H1 (cell line): ENCODE data around the gene CACNA1D. TPM values are rescaled to one million over a fixed set of nuclear protein-coding genes. Genes with fewer than 3 reads are reported as not detected.

Source experiments
- BRCA1 ChIP-seq: IDR thresholded peaks from 2 replicates; pipeline ENCODE4 v1.6.1; 2012; ENCODE audit warnings: low read depth, low read length, improper control_type of control experiment
- KDM4A ChIP-seq: IDR thresholded peaks from one replicate; pipeline ENCODE4 v1.7.1; 2012; ENCODE audit warnings: low read depth, mild to moderate bottlenecking, moderate library complexity, low read length, inconsistent platforms; ENCODE audit not compliant: severe bottlenecking
- PHF8 ChIP-seq: fragments of 200-600 bp; sonication (generic); conservative IDR thresholded peaks from 2 replicates; pipeline ENCODE4 v1.7.1; 2012; ENCODE audit warnings: low read depth, mild to moderate bottlenecking, inconsistent platforms, low read length, moderate library complexity
- polyA plus RNA-seq, 7 experiments: library from polyadenylated mRNA; depleted of rRNA in 3 of 7; stranded (reverse) in 5 of 7; unstranded in 2 of 7; fragments of >200 nt in 5 of 7; fragments of 200-250 nt in 2 of 7; gene quantifications; 1 replicate in 5 of 7; 2 replicates in 1 of 7; 4 replicates in 1 of 7; pipeline versions ENCODE4 v1.2.1 to v1.2.3, GENCODE V29; 2011 to 2013; ENCODE audit warnings: missing spikeins in 2 of 7, mixed read lengths in 2 of 7
- total RNA-seq: library from RNA; stranded (reverse); fragmentation: NEBNext Ultra II Directional; extraction: Animal tissue kit (Norgen Biotek cat#: 25700); gene quantifications from 2 replicates; pipeline ENCODE4 v1.2.1, GENCODE V29; 2021
- TF ChIP-seq, protein P1 (sequence below): fragments of 300-600 bp; sonication (generic); IDR thresholded peaks from 2 replicates; pipeline ENCODE4 v1.7.1; 2012; ENCODE audit warnings: low read length, moderate library complexity, mild to moderate bottlenecking, inconsistent platforms; ENCODE audit not compliant: insufficient replicate concordance

Gene CACNA1D
- total and polyA plus RNA-seq, 2 of the 8 experiments (the other 6 are each of a cell fraction or from before 2014, with no cell fraction given) = 2.0 to 2.9 TPM

DNA sequence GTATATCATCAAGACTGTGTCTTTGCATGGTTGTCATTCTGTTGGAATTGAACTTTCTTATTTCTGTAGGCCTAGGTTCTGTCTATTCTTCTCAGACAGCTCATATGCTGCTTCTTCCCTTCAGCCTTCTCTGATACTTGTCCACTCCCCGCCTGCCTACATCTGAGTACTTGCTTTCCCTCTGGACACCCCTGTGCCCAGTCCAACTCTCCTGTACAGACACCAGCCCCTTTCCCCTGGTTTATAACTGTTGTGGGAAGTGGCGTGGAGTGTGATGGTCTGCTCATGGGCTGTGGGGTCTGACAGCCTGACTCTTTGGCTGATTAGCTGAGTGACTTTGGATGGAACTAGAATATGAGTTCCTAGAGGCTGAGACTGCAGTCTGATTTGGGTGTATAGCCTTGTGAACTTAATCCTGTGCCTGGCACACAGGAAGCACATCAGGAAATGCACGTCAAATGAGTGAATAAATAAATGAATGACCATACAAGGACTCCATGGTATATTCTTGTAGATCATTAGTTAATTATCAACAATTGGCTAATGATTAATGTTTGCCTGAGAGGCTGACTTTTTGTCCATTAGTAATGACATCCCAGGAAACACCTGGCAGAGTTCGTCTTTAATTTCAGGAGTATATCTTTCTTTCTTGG, 11.8 kb downstream of the CACNA1D start (continued):
- TF ChIP-seq, protein P1, sequence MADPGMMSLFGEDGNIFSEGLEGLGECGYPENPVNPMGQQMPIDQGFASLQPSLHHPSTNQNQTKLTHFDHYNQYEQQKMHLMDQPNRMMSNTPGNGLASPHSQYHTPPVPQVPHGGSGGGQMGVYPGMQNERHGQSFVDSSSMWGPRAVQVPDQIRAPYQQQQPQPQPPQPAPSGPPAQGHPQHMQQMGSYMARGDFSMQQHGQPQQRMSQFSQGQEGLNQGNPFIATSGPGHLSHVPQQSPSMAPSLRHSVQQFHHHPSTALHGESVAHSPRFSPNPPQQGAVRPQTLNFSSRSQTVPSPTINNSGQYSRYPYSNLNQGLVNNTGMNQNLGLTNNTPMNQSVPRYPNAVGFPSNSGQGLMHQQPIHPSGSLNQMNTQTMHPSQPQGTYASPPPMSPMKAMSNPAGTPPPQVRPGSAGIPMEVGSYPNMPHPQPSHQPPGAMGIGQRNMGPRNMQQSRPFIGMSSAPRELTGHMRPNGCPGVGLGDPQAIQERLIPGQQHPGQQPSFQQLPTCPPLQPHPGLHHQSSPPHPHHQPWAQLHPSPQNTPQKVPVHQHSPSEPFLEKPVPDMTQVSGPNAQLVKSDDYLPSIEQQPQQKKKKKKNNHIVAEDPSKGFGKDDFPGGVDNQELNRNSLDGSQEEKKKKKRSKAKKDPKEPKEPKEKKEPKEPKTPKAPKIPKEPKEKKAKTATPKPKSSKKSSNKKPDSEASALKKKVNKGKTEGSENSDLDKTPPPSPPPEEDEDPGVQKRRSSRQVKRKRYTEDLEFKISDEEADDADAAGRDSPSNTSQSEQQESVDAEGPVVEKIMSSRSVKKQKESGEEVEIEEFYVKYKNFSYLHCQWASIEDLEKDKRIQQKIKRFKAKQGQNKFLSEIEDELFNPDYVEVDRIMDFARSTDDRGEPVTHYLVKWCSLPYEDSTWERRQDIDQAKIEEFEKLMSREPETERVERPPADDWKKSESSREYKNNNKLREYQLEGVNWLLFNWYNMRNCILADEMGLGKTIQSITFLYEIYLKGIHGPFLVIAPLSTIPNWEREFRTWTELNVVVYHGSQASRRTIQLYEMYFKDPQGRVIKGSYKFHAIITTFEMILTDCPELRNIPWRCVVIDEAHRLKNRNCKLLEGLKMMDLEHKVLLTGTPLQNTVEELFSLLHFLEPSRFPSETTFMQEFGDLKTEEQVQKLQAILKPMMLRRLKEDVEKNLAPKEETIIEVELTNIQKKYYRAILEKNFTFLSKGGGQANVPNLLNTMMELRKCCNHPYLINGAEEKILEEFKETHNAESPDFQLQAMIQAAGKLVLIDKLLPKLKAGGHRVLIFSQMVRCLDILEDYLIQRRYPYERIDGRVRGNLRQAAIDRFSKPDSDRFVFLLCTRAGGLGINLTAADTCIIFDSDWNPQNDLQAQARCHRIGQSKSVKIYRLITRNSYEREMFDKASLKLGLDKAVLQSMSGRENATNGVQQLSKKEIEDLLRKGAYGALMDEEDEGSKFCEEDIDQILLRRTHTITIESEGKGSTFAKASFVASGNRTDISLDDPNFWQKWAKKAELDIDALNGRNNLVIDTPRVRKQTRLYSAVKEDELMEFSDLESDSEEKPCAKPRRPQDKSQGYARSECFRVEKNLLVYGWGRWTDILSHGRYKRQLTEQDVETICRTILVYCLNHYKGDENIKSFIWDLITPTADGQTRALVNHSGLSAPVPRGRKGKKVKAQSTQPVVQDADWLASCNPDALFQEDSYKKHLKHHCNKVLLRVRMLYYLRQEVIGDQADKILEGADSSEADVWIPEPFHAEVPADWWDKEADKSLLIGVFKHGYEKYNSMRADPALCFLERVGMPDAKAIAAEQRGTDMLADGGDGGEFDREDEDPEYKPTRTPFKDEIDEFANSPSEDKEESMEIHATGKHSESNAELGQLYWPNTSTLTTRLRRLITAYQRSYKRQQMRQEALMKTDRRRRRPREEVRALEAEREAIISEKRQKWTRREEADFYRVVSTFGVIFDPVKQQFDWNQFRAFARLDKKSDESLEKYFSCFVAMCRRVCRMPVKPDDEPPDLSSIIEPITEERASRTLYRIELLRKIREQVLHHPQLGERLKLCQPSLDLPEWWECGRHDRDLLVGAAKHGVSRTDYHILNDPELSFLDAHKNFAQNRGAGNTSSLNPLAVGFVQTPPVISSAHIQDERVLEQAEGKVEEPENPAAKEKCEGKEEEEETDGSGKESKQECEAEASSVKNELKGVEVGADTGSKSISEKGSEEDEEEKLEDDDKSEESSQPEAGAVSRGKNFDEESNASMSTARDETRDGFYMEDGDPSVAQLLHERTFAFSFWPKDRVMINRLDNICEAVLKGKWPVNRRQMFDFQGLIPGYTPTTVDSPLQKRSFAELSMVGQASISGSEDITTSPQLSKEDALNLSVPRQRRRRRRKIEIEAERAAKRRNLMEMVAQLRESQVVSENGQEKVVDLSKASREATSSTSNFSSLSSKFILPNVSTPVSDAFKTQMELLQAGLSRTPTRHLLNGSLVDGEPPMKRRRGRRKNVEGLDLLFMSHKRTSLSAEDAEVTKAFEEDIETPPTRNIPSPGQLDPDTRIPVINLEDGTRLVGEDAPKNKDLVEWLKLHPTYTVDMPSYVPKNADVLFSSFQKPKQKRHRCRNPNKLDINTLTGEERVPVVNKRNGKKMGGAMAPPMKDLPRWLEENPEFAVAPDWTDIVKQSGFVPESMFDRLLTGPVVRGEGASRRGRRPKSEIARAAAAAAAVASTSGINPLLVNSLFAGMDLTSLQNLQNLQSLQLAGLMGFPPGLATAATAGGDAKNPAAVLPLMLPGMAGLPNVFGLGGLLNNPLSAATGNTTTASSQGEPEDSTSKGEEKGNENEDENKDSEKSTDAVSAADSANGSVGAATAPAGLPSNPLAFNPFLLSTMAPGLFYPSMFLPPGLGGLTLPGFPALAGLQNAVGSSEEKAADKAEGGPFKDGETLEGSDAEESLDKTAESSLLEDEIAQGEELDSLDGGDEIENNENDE = no peak
- TF ChIP-seq BRCA1 (no peak), KDM4A (no peak), PHF8 (no peak)
